ENCODE results near the gene GLO1. TPM values are rescaled to one million over a fixed set of nuclear protein-coding genes. Genes with fewer than 3 reads are reported as not detected.

GLO1 gene
- total RNA-seq, 1 donor from 2014 or later: 52.0 TPM

DNA sequence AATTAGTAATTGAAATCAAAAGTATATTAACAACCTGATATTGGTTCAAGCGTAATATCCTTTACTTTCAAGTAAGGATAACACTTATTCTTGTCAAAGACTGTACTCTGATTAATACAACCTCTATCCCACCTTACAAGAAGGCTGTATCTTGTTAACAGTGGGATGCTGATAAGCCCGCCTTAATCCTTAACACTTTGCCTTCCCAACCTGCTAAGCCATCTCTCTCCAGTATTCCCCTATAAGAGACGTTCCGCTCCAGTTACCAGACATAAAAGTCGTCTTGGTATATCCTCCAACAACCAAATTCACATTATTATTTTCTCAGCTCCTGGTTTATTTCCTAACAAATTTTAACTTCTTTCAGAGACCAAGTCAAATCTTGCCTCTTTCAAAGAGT lies 65.2 kb downstream of the GLO1 start:
- DNase-seq: no peak
- CTCF ChIA-PET: no interaction called here
- H3K27ac Mint-ChIP-seq: peak overlapping the region; percentile 95
- H3K4me1 Mint-ChIP-seq: peaks cover 37% of the 10 kb centered on the region
- POLR2A ChIA-PET: interaction anchor here (0.6 kb wide), 1 partner anchor 30 kb away, joined by 4 read pairs; no protein-coding TSS in a partner anchor
- H3K36me3 Mint-ChIP-seq (ENCODE audit: low read depth): peaks cover 5% of the 10 kb centered on the region
- no peak overlapping the region for H3K4me3 Mint-ChIP-seq
- no peak for ATAC-seq (ENCODE audit: low read depth)
- H3K9me3 Mint-ChIP-seq: no peaks in the 10 kb centered on the region
- TF ChIP-seq, protein P1, sequence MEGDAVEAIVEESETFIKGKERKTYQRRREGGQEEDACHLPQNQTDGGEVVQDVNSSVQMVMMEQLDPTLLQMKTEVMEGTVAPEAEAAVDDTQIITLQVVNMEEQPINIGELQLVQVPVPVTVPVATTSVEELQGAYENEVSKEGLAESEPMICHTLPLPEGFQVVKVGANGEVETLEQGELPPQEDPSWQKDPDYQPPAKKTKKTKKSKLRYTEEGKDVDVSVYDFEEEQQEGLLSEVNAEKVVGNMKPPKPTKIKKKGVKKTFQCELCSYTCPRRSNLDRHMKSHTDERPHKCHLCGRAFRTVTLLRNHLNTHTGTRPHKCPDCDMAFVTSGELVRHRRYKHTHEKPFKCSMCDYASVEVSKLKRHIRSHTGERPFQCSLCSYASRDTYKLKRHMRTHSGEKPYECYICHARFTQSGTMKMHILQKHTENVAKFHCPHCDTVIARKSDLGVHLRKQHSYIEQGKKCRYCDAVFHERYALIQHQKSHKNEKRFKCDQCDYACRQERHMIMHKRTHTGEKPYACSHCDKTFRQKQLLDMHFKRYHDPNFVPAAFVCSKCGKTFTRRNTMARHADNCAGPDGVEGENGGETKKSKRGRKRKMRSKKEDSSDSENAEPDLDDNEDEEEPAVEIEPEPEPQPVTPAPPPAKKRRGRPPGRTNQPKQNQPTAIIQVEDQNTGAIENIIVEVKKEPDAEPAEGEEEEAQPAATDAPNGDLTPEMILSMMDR (IDR thresholded peaks at IDR 0.05): no peak
- intact Hi-C loops (cut with micrococcal nuclease): loop anchor here (2.0 to 5.0 kb wide), 3 partner anchors 35 to 1205 kb away; partner anchors contain the start of gene CMTR1
- H3K27me3 Mint-ChIP-seq: no peaks in the 10 kb centered on the region

GRCh38 chr6:38636027-38636426 lies 66.9 kb downstream of the GLO1 start:
- TF ChIP-seq, protein P1 (IDR thresholded peaks at IDR 0.05): no peak
- peaks cover 5% of the 10 kb centered on the region for H3K36me3 Mint-ChIP-seq (ENCODE audit: low read depth)
- peaks cover 37% of the 10 kb centered on the region for H3K4me1 Mint-ChIP-seq
- H3K27me3 Mint-ChIP-seq: no peaks in the 10 kb centered on the region
- H3K27ac Mint-ChIP-seq: peak overlapping the region; percentile 2
- DNase-seq: no peak
- H3K9me3 Mint-ChIP-seq: peaks cover 3% of the 10 kb centered on the region
- H3K4me3 Mint-ChIP-seq: no peak overlapping the region
- POLR2A ChIA-PET: no interaction called here
- CTCF ChIA-PET: no interaction called here
- intact Hi-C loops (cut with micrococcal nuclease): loop anchor here (5.0 kb wide), 1 partner anchor 1204 kb away; the partner anchor contains the start of gene CMTR1
- ATAC-seq (ENCODE audit: low read depth): no peak

- Mint-ChIP-seq H3K9me3 (peaks cover 3% of the 10 kb centered on the region), H3K36me3 (ENCODE audit: low read depth) (peaks cover 5% of the 10 kb centered on the region), H3K27me3 (no peaks in the 10 kb centered on the region), H3K27ac (no peak overlapping the region), H3K4me1 (peaks cover 31% of the 10 kb centered on the region), H3K4me3 (no peak overlapping the region)
- CTCF ChIA-PET: no interaction called here
- ATAC-seq (ENCODE audit: low read depth) (no peak), DNase-seq (no peak)
- POLR2A ChIA-PET: interaction anchor here (1.0 kb wide), 1 partner anchor 107 kb away, joined by 3 read pairs; no protein-coding TSS in a partner anchor
- intact Hi-C loops (cut with micrococcal nuclease): no loop called here
- TF ChIP-seq, protein P1 (IDR thresholded peaks at IDR 0.05): no peak
Measured at GRCh38 chr6:38634518-38634917, 68.4 kb downstream of the GLO1 start.

DNA sequence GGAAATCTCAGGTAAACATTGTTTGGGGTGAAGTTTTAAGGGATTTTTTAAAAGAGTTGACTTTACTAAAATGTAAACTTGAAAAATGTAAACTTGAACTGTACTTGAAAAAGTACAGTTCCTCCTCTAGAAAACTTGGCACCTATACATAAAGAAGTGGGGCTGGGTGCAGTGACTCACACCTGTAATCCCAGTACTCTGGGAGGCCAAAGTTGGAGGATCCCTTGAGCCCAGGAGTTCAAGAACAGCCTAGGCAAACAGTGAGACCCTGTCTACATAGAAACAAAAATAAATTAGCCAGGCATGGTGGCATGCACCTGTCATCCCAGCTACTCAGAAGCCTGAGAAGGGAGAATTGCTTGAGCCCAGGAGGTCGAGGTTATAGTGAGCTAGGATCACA lies 70.5 kb downstream of the GLO1 start:
- POLR2A ChIA-PET: no interaction called here
- no peak overlapping the region for H3K4me3 Mint-ChIP-seq

GRCh38 chr6:38631186-38631783 lies 71.7 kb downstream of the GLO1 start:
- CTCF ChIA-PET: no interaction called here
- POLR2A ChIA-PET: no interaction called here
- ATAC-seq (ENCODE audit: low read depth) (no peak), DNase-seq (no peak)
- Mint-ChIP-seq H3K27me3 (no peaks in the 10 kb centered on the region), H3K27ac (peak overlapping the region; percentile 18), H3K4me3 (no peak overlapping the region), H3K4me1 (peaks cover 20% of the 10 kb centered on the region), H3K9me3 (peaks cover 3% of the 10 kb centered on the region), H3K36me3 (ENCODE audit: low read depth) (no peaks in the 10 kb centered on the region)
- intact Hi-C loops (cut with micrococcal nuclease): no loop called here
- TF ChIP-seq, protein P1 (IDR thresholded peaks at IDR 0.05): no peak

More for the DNA sequence above, 70.5 kb downstream of the GLO1 start:
- TF ChIP-seq, protein P1 (IDR thresholded peaks at IDR 0.05): no peak
- DNase-seq (no peak), ATAC-seq (ENCODE audit: low read depth) (no peak)
- no peak overlapping the region for H3K27ac Mint-ChIP-seq
- no peaks in the 10 kb centered on the region for H3K36me3 Mint-ChIP-seq (ENCODE audit: low read depth)
- intact Hi-C loops (cut with micrococcal nuclease): no loop called here
- H3K27me3 Mint-ChIP-seq: no peaks in the 10 kb centered on the region
- peaks cover 22% of the 10 kb centered on the region for H3K4me1 Mint-ChIP-seq
- CTCF ChIA-PET: no interaction called here
- peaks cover 3% of the 10 kb centered on the region for H3K9me3 Mint-ChIP-seq

Other genes starting within 250 kb of the GLO1 start
- 19.4 and 25.7 TPM in 2 replicates for gene BTBD9, start 63.2 kb downstream of the GLO1 start, total RNA-seq
- gene DNAH8, start 12.2 kb upstream of the GLO1 start, total RNA-seq: 1.1 and 2.0 TPM in 2 replicates

Measured in activated B cell treated with CpG ODN at 0.5 μM for 24 hours (primary cell).